NAMALWA (cell line): Measurements from ENCODE around the gene ORC2.
"Not testable (repeated sequence)": the region's sequence is repeated elsewhere in the genome, so short reads cannot be mapped to it uniquely, and the experiment has no call there.

Experiments used
- DNase-seq: peaks from one replicate; pipeline ENCODE4 v3.0.0-alpha.2; 2015; ENCODE audit warnings: low spot score

The ORC2 gene

DNA sequence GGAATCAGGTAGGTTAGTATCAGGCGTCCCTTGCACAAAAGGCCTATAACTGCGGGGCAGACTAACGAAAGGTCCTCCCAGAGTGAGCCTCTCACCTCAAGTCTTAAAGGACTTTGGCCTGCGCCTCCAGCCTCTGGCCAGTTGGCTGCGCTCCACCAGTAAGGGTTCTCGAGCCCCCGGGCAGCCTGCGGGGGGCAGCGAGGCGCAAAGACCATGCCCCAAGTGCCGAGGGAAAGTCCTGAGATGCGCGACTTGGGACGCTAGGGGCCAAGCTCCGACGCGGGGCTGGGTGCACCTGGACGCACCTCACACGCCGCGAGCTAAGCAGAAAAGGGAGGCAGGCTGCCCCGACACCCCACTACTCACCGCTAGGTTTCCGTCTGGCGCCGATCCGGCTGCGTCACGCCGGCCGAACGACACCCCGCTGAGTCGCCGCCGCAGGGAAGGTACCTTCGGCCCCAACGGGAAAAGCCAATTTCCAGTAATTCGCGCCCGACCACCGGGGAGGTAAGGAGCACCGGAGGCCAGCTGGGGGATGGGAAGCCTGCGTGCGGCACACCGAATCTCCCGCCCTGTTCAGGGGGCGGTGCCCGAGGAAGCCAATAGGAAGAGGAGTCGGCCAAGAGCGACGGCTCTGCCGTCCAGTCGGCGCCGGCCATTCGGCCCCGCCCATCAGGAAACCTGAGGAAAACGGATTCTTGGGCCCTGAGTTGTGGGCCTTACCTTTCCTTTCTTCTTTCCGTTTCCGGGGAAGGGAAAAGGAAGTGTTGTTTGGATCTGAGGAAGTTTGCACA, at the start of gene ORC2:
TSS of gene ORC2 (minus strand) at position 537 of the 794 bp plus-strand sequence. CDS start 5,537 bp downstream, outside the sequence.
- DNase-seq: peak; percentile 94

DNA sequence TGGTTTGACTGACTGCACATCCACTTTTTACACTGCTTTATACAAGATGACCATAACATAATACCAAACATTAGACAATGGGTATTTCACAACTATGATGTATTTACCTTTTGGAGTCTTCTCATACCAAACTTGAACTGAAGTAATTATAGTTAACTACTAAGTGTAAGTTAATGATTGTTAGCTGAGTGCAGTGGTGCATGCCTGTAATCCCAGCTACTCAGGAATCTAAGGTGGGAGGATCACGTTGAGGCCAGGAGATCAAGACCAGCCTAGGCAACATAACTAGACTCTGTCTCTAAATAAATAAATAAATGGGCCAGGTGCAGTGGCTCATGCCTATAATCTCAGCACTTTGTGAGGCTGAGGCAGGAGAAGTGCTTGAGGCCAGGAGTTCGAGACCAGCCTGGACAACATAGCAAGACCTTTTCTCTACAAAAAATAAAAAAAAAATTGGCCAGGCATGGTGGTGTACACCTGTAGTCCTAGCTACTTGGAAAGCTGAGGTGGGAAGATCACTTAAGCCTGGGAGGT, 44.9 kb upstream of the ORC2 start:
- no peak for DNase-seq

DNA sequence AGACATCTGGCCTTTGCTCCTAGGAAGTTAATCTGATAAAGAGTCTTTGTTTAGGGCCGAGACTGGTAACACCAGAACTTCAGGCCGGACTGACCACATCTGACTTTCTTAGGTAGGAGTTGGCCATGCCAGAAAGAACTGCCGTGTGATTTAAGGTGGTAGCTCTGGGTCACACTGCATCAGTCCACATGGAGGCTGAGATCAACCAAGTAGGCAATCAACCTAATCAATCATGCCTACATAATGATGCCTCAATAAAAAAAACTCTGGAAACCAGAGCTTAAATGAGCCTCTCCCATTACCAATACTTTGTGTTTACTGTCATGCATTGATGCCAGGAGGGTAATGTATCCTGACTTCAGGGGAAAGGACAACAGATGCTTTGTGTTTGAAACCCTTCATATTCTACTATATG, 44.1 kb upstream of the ORC2 start:
- DNase-seq: no peak

DNA sequence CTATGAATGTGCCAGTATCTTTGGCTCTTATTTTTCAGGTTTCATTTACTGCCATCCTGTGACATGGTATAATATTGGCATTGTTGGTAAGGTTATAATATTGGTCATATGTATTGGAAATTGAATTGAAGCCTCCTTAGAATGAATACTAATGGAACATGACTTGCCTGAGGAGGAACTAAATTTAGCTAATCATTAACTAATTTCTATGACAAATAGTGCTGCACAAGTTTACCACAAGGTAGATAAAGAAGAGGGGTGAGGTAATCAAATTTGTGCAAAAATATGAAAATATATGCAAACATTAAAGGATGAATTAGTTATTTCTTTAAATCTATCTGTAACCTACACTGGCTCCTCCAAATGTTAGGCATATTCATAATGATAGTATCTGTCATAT, 43.2 kb upstream of the ORC2 start:
- no peak for DNase-seq

DNA sequence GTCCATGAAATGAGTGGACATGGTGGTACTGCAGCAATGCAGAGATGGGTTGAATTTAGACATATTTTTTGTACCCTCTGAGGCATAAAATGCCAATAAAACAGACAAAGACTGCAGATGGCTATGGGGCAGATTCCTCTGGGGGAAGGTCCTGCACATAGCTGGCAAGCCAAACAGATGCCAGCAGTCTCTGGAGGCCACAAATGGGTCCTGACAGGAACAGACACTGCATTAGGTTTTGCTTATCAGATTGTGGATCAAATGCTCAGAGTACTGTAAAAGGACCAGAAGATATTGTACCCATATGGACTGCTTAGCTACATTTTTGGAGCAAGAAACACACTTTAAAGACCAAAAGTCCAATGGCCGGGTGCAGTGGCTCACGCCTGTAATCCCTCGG, 40.9 kb upstream of the ORC2 start:
- DNase-seq: no peak

DNA sequence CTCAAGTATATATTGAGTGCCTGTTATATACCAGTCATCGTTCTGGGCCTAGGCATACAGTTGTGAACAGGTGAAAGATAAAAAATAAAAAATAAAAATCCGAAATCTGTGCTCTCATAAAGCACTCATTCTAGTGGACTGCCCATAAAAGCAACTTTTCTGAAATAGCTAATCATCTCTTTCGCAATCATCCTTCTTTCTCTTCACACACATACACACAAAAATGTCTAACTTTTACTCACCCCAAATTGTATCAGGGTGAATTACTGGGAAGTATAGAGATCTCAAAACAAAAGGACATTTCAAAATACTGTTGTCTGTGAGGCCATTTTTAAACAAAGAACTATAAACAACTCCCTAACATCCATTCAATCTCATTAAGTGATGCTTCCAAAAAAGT, 29.6 kb upstream of the ORC2 start:
- DNase-seq: no peak

DNA sequence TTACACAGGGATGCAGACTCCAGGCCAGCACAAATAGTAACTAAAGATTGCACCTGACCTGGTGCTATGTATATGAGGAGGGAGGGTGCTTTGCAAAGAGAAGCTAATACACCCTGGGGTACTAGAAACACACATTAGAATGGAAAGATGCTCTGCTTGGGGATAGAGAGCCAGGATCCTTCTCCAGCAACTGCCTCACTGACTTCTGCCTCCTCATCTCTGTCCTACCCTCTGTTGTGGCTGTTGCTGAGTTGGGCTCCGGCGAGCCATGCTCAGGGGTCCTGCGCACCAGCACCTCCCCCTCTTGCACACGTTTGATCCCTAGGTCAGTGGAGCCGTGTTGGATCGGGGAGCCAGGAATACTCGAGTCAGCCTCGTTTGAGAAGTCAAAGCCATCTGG, 23.7 kb upstream of the ORC2 start:
- DNase-seq: no peak

DNA sequence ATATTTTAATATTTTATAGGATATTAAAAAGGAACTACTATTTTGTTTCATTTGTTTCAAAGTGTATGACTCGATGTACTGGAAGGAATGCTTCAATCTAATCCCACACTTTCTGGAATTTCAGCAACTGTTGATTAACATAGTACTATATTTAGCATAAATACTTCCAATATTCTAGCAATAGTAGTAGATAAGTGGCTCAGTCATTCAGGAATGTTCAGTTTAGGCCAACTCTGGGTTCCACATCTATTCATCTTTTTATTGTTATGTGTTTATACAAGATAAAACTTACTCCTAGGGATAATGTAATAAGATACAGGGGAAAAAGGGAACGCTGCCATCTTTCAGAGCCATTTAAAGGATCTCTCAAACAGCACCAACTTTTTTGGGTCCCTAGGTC, 22.3 kb upstream of the ORC2 start:
- no peak for DNase-seq

DNA sequence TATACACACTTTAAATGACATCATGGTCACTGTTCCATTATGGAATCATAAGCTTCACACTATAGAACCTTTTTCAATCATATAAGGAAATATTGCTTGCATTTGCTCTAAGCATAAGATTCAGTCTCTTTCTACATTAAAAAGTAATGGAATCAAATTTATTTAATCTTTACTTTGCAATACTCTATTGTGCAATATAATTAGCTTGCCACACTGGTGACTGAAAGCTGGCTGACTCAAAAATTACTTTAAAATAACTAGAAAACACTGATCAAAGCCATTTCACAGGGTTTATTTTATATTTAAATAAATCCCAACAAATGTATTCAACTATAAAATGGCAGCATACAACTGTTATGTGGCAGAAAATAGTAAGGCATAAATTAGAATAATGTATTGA, 13.2 kb upstream of the ORC2 start:
- no peak for DNase-seq

DNA sequence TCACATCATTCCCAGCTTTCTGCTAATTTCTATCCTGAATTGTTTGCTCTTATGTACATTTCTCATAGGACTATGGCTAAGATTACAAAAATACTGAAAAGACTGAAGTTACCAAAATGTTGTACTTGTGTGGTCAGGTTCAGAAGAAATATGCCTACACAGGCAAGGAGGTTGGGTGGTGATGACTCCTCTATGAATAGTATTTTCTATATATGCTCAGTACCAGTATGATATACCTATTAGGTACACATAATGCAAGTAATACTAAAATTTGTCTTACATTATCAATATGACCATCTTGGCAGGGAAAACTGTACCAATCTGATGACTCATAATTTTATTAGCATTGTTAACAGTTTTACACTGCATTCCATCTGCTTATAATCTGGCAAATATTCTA, 12.2 kb upstream of the ORC2 start:
- no peak for DNase-seq

DNA sequence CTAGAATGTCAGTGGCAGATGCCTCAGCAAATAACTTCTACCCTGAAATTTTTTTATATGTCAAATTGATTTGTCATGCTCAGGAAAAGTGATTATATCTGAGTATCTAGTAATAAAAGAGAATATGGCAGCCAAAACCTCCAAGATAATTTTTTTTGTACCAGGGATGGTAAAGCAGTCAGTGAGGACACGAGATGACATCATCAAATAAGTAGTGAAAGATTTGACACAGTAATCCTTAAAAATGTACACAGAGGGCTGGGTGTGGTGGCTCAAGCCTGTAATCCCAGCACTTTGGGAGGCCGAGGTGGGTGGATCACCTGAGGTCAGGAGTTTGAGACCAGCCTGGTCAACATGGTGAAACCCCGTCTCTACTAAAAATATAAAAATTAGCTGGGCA, 6.6 kb upstream of the ORC2 start:
- DNase-seq: not testable (repeated sequence)

DNA sequence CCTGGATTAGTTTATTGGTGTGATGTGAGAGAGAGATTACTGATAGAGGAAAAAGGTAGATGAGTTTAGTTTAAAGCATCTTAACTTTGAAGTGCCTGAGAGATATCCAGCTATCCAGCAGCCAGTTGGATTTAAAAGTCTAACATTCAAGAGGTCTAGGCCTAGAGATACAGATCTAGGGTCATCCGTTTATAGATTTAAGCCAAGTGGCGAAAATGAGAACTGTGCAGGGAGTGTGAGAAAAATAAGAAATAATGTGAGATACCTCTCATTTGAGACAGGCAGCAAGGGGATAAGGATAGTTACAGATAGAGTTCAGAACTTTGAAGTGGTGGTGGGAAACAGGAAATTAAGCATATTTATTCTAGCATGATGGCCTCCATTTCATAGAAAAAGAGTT, 5.3 kb upstream of the ORC2 start:
- DNase-seq: peak; percentile 33

DNA sequence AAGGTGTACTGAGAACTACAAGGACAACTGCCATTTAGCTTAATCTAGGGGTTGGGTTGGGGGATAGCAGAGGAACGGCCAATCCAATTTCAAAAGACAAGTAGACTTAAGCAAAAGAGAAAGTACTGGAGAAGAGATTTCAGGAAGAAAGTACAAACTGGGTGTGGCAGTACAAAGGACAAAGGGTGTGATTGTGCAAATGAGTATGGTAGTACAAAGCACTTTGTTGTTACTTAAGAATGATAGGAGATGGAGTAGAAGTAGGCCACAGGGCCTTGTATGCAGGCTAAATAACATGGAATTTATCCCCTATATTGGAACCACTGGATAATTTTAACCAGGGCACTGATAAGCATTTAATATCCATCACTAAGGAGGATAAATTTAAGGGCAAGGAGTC, 4.7 kb upstream of the ORC2 start:
- DNase-seq: no peak

DNA sequence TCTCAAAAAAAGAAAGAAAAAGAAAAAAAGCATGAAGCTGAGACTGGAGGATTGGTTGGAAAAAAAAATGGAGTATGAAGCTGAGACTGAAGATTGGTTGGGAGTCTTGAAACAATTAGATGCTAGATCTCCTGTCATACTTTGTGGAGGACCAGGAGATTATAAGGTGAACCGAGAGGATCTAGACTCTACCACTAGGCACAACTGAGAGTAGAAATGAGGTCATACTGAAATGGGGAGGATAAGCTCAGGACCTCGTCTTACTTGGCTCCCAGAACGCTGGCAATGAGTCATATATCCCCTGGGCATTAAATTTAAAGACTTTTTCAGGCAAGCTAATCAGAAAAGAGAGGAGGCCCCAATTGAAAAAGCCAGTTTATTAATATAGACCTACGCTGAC, 3.3 kb upstream of the ORC2 start:
- no peak for DNase-seq

DNA sequence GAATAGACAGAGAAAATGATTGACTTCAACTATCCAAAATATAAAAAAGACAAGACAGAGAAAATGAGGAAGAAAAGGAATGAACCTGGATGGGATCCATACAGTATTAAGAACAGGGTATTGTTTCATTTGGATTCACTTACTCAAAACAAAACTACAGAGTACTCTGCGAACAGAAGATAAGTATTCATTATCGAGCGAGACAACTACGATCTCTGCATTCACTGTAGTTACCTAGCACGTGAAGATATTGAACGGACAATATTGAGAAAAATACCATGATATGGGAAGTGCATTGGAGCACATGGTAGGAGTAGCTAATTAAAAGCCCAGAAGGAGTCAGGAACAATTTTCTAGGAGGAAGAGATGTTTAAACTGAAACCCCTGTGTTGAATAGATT, 1.0 kb upstream of the ORC2 start:
- no peak for DNase-seq

DNA sequence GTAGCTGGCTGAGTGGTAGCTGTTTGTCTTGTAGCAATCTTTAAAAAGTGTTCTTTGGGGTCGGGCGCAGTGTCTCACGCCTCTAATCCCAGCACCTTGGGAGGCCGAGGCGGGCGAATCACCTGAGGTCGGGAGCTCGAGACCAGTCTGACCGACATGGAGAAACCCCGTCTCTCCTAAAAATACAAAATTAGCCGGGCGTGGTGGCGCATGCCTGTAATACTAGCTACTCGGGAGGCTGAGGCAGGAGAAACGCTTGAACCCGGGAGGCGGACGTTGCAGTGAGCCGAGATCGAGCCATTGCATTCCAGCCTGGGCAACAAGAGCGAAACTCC, 425 bp upstream of the ORC2 start:
- not testable (repeated sequence) for DNase-seq

DNA sequence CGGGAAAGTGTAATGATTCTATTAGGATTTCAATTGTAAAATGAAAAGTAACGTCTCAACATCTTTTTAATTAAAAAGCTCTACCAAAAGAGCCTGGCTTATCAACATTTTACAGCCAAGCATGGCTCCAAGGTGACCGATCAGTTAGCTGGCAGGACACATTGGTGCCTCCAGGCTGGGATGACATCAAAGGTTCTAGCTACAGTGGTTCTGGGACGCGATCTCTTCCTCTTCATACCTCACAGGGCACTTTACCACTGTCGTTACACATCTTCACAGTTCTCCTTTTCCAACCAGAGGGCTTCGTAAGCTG, 693 bp downstream of the ORC2 start:
- no peak for DNase-seq

DNA sequence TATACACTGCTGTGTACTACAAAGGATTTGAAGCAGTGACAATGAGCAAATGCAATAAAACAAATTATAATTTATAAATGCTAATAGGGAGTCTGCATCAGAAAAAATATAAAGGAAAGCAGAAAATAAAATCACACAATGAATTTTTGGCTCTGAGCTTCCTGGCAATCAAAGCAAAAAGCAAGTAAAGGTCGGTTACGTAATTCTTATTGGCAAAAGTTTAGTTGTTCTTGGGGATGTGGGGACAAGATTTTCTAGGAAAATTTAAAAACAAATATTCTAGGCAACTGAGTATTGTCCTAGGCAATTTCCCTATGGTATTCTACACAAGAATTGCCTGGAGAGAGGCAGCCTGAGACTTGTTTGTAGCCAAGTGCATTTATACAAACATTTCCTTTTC, 1.8 kb downstream of the ORC2 start:
- DNase-seq: no peak

DNA sequence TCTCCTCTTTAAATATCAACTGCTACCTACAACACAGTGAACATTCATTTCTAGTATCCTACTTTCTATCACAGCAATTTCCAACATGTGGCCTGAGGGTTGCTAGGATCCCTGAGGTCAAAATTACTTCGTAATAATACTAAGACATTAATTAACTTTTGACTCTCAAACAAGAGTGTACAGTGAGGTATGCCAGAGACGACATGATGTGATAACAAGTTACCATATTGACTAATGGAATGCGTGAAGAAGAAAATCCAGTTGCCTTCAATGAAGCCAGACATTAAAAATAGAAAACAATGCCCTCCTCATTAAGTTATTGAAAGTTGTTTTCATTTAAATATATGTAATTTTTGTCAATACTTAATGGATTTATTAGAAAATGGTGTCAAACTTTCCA, 13.1 kb downstream of the ORC2 start:
- DNase-seq: no peak

DNA sequence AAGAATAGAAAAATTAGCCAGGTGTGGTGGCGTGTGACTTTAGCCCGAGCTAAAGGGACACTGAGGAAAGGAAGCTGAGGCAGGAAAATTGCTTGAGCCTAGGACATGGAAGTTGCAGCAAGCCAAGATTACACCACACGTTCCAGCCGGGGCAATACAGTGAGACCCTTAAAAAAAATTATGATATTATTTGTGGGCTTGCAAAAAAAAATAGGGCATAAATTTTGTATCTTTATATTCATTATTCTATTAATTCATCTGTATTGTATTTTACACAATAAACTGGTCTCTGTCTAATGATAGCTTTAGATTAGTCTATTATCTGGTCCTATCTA, 18.1 kb downstream of the ORC2 start:
- DNase-seq: no peak

DNA sequence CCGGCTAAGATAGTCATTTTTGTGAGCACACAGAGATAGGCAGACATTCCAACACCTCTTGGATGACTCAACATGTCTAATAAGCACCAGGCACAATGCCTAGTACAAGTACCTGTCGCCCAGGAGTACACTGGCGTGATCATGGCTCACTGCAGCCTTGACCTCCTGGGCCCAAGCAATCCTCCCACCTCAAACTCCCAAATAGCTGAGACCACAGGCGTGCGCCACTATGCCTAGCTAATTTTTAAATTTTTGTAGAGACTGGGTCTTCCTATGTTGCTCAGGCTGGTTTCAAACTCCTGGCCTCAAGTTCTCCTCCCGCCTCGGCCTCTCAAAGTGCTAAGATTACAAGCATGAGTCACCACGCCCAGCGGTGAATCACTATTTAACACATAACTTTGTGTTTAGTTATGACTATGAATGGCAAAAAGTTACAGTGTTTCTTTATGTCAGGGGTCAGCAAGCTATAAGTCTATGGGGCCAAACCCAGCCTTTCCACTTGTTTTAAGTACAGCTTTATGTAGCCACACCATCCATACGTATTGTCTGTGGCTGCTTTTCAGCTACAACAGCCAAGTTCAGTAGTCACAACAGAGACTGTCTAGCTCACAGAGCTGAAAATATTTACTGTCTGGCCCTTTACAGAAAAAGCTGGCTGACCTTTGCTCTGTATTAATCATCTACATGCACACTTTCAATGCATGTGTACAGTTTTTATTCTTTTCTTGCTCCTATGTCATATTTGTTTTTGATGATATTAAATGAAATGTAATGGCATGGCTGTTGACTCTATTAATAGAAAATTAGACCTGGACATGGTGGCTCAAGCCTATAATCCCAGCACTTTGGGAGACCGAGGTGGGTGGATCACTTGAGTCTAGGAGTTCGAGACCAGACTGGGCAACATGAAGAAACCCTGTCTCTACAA, 18.7 kb downstream of the ORC2 start:
- no peak for DNase-seq

DNA sequence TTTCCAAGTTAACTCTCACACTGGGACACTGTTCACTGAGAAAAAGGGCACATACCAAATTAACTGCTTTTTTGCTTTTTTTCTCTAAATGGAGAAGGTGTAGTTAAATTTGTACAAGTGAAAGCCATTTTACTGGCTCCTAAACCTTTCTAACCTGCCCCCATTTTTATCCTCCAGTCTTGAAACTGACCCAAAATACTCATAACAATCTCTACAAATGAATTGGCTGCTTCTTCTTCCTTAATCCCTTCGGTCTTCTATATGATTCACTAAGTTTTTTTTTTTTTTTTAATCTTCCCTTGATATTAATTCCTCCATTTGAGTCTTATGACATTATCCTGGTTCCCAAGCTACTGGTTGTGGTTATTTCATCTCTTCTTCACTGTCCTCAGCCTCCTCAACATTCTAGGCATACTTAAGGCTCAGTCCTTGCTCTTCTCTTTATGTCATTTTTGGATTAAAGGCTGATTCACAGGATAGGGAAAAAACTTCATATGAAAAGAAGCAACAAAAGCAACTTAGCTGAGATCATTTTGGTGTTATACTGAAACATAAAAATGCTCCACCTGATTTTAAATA, 19.8 kb downstream of the ORC2 start:
- DNase-seq: no peak

DNA sequence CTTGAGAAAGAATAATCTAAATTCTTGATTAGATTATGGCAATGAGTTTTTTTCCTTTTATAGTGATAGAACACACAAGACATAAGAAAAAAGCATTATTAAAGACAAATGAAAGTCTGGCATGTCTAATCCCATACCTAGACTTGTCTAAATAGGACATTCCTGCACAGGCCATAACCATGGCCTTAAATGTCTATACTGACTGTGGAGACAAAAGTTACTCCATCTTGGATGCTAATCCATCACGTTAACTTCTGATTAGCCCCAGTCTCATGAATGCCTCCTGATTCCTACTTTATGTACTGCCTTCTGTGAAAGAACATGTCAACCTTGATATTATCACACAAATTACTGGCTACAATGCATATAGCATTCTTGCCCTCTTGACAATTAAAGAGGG, 23.6 kb downstream of the ORC2 start:
- no peak for DNase-seq
